NOMO-1 treated with DMSO at 0.1 percent for 48 hours (cell line): Measurements from ENCODE around the gene OTUB1.

Experiments used
- DNase-seq: peaks from one replicate; lab custom pipeline; 2025; ENCODE audit not compliant: unreplicated experiment; lab: John Stamatoyannopoulos, UW

Gene OTUB1

DNA sequence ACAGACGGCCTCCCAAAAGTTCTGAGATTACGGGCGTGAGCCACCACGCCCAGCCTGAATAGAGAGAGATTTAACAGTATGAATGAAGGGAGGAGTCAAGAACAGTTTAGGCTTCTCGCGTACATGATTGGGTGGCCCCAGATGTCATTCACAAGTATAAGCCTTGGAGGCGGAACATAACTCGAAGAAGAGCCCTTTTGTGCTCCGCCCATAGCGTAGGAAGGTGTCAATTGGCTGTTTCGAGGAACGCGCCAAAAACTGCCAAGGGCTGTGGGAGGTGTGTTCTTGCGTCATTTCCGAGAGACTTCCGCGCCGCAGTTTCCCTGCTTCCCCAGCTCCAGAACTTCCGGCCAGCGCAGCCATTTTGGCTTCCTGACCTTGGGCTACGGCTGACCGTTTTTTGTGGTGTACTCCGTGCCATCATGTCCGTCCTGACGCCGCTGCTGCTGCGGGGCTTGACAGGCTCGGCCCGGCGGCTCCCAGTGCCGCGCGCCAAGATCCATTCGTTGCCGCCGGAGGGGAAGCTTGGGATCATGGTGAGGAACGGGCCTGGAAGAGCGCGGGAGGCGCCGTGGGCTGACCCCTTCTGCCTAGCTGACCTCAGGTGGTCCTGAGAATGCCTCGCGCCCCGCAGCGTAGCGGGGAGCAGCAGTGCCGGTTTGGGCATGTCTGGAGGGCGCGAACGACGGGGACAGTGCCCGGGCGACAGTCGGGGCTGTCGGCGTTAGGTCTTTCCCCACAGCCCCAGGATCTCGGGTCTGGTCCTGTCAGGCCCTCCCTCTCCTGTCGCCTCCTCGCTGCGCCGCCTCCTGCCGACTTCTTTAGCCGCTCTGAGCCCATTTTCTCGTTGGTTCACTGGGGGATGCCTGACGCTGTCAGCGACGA lies 11.7 kb upstream of the OTUB1 start, which contains the start of gene COX8A:
TSS of gene COX8A (plus strand) at position 362 of the 885 bp plus-strand sequence. CDS start at position 423, 61 bp downstream.
- peak; percentile 100 for DNase-seq

DNA sequence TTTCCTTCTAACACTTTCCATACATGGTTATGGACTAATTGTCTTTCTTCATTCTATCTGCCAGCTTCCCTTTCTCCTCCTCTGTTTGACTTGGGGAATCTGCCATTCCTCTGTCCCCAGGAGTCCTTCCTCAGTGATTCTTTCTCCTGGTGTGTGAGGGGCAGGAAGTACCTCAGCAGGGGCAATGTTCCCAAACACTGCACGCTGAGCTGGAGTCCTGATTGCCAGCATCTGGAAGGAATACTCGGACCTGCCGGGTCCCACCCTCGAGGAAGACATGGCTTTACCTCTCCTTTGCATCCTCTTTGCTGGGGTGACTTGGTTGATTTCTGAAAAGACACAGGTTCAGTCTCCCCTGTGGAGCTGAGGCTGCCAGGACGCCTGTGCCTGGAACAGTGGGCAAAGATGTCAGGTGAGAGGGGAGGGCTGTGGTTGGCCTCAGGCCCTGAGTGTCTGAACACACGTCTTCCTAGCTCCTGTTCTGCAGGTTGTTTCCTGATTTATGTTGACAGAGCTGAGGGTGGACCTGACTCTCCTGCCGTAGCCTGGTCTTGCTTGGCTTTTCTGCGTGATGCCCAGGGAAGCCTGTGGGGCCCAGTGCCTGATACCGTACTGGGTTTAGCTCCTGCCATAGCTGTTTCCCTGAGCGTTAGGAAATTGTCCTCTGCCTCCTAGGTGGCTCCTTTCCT lies 7.5 kb upstream of the OTUB1 start:
- no peak for DNase-seq

DNA sequence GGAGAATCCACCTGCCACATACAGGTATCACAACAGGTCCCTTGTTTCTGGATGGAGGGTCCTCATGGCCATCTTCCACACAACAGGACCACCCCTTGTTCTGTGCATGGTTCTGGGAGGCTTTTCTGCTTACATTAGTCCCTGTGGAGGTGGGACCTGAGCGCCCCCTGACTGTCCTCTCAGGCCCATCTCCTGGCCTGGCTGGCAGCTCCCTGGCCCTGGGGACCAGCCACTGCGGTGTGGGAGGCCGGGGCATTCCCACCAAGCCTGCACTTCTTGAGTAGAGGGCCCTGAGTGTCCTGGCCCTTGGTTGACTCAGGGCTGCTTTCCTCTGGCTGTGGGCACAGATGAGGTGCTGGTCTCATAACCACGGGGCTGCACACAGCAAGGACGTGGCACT lies 6.8 kb upstream of the OTUB1 start:
- no peak for DNase-seq

DNA sequence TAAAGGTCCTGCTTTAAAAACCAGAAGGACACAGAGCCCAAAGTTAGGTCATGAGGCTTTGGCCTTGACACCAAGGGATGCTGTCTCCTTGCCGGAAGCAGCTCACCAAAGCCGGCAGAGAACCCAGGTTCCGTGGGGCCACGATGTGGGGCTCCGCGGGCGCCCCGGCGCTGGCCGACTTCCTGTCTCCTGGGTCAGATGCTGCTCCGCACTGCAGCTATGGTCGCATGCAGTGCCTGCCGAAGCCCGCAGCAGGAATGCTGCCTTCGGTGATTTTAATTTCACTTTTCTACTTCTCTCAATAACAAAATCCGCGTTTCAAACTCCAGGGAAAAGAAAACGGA lies 454 bp upstream of the OTUB1 start:
- peak; percentile 34 for DNase-seq

DNA sequence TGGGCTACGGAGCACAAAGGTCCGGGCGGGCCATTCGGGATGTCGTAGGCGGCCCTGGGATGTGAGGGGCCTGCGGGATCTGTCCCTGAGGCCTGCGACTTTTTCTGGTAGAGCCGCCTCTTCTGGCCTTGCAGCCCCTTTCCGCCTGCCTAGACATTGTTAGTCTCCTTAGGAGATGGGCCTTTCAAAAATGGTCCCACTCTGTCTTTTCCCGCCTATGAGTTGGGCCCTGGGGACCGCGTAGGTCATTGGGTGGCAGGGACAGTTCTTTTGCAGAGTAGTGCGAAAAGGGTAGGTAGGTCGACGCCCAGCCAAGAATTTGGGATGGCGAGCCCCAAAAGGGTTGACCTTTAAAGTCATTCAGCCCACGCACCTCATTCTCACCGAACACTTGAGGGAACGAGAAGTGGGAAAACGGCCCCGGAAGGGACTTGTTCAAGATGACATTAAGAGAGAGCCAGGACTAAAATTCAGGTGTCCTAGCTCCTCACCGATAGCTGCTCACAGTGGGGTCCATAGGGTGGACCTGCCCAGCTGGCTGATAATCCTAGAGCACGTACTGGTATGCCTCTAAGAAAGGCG lies 785 bp downstream of the OTUB1 start:
- no peak for DNase-seq

DNA sequence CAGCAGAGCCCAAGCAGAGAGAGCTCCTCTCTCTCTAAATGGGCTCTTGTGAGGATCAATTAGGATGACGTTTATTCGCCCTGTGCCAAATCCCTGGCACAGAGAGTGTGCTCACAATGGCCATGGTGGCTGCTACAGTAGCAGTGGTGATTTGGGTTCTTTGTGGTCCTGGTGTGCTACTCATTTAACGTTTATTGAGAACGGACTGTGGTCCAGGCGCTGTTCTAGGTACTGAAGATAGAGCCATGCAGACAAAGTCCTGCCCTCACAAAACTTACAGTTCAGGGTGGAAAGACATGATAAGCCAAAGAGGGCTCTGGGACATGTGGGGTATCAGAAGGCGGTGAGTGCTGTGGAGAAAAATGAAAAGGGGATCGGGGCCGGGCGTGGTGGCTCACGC lies 5.3 kb downstream of the OTUB1 start:
- no peak for DNase-seq

DNA sequence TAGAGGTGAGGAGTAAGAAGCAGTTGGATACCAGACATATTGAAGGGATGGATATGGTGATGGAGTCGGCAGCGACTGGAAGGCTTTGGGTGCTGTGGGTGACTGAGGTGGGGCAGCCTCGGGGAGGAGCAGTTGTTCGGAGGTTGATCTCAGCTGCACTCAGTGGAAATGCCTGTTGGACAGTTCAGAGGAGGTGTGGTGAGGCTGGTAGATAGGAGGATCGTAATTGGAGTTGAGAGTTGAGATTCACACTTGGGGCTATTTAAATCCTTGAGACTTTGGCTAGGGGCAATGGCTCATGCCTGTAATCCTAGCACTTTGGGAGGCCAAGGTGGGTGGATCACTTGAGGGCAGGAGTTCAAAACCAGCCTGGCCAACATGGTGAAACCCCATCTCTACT lies 6.9 kb downstream of the OTUB1 start:
- no peak for DNase-seq

DNA sequence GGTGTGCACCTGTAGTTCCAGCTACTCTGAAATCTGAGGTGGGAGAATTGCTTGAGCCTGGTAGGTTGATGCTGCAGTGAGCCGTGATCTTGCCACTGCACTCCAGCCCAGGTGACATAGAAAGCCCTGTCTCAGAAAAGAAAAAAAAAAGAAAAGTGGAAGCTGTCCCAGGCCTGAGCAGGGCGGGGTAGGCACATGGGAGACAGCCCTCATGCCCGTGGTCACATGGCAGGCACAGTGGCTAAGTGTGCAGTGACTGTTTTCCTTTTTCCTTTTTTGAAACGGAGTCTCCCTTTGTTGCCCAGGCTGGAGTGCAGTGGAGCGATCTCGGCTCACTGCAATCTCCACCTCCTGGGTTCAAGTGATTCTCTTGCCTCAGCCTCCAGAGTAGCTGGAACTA lies 7.8 kb downstream of the OTUB1 start:
- no peak for DNase-seq

DNA sequence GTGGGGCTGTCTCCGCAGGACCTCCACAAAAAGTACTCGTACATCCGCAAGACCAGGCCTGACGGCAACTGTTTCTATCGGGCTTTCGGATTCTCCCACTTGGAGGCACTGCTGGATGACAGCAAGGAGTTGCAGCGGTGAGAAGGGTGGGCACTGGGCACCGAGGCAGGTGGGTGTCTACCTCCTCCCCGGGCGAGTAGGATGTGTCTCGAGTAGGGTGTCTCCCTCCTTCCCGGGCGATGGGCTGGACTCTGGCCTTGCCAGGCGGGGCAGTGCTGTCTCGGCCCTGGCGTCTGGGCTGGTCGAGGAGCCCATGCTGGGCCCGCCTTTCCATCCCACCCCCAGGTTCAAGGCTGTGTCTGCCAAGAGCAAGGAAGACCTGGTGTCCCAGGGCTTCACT lies 10.3 kb downstream of the OTUB1 start:
- no peak for DNase-seq

DNA sequence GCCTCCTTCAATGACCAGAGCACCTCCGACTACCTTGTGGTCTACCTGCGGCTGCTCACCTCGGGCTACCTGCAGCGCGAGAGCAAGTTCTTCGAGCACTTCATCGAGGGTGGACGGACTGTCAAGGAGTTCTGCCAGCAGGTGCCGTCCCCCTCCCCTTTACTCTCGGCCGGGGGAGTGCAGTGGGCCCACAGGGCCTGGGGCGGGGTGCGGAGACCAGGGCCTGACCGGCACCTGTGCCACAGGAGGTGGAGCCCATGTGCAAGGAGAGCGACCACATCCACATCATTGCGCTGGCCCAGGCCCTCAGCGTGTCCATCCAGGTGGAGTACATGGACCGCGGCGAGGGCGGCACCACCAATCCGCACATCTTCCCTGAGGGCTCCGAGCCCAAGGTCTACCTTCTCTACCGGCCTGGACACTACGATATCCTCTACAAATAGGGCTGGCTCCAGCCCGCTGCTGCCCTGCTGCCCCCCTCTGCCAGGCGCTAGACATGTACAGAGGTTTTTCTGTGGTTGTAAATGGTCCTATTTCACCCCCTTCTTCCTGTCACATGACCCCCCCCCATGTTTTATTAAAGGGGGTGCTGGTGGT lies 11.0 kb downstream of the OTUB1 start:
- DNase-seq, result no peak

DNA sequence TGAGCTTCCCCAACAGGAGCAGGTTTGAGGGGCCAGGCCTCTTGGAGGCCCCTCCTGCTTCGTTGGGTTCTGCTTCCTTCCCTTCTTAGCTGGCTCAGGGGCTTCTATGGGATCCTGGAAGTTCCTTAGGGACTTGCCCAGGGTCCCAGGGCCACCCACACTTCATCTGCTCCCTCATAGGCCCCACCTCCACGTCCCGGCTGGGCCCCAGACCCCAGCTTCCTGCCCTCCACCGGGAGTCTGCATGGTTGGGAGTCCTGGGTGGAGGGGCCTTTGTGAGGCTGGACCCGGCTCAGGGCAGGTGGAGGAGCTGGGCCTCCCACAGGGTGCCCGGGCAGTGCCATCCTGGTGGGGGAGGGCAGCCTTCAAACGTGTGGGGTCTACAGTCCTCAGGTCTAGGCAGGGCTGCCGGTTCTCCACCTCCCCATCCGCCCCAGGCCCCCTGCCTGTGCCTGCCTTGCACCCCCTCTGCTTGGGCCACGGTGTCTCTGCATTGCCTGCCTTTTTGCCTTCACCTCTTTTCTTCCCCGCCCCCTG lies 11.6 kb downstream of the OTUB1 start:
- no peak for DNase-seq

DNA sequence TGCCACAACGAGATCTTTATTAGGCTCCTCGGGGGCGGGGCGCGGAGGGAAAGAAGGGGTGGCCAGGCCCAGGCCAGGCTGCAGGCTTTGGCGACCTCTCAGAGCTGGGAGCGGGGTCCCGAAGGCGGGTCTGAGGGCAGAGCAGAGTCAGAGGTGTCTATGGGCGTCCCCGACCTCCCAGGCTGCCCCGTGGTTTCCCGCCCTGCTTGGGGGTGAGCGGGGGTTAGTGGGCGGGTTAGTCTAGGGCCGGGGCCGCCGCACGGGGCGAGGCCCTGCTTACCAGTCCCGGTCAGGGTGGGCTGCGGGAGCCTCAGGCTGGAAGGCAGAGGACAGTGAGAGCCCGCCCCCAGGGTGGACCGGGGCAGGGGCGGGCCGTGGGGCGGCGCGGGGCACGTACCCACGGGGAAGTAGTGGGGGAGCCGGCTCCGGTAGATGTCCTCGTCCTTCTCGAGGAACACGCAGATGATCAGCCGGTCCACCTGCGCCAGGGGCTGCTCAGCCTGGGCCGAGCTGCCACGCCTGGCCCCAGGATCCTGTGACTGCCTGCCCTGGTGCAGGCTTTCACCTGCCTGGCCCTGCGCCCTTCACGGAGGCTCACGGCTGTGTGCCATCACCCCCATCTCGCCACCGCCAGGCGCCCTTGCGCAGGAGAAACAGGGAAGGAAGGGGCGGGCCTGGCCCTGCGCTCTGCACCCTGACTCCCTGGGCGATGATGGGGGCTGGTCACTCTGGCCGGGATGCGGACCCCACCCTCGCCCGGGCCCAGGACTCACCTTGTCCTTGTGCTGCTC lies 12.5 kb downstream of the OTUB1 start:
- DNase-seq, result no peak

DNA sequence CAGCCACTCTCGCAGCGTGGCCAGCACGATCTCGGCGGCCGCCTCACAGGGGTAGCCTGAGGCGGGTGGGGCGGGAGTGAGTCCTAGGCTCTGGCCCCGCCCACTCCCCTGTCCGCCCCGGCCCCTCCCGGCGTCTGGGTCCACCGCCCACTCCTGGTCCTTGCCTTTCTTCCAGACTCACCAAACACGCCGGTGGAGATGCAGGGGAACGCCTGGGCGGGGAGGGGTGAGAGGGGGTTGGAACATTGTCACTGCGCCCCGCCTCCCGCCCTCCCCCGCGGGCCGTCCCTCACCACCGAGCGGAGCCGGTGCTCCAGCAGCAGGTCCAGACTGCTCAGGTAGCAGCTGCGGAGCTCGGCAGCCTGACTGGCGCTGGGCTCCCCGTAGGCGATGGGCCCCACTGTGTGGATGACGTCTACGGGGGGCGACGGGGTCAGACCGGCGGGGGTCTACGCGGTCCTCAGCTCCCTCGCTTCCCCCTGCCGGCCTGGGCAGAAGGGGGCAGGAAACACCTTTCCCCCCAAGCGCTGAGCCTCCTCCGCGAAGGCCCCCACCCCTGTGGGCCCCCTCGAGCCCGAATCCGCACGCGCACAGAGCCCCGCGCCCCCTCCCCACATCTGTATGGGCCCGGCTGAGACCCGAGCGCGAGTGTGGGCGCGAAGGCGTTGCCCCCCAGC lies 13.2 kb downstream of the OTUB1 start:
- DNase-seq, result no peak

DNA sequence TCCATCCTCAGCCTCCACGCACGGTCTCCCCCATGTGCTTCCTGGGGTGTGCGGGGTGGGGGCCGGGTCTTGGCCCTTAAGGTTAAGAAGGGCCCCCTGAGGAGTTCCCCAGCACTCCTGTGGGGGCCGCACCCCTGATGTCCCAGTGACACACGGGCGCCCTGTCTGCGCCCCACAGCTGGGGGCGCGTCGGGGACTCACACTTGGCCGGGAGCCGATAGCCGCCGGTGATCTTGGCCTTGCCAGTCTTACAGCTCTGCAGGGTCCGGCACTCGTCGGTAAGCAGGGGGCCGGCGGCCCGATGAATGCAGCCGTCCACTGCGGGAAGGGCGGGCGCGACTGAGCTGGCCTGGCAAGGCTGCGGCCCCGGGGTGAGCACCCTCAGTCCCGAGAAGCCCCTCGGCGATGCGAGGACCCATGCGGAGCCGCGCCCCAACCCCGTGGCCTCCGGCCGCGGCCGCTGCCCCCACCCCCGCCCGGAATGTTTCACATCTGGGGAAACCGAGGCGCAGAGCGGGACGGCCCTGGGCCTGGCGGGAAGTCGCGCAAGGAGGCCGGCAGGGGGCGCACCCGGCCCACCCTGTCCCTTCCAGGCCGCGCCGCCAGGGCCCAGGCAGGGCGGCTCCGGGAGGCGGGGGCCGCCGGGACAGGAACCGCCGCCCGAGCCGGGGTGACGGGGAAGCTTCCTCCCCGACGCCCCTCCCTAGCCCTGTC lies 13.9 kb downstream of the OTUB1 start:
- peak; percentile 39 for DNase-seq

DNA sequence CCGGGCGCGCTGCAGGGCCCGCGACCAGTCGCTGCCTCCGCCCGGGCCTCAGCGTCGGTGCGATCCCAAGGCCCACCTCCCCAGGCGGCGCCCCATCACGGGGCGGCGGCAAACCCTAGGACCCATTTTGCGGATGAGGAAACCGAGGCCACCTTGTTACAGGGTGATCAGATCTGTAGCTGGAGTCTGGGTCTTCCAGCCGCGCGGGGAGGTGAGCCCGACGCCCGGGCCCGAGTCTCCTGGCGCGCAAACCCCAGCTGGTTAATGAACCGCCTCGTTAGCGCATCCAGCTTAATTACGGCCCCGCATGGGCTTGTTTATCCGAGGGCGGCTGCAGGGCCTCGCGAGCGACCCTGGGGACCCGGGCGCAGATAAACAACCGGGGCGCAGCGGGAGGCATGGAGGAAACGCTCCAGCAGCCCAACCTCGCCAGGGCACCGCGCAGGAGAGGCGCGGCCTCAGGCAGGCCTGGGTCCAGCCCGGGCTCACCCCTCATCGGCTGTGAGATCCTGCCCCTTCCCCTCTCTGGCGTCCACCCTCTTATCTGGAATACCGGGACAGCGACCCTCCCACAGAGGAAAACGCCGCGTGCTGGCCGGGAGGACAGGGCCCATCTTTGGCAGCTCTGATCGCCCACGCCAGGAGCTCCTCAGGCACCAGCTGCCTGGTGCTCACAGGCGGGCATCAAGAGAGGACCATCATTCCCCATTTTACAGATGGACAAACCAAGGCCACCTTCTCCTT lies 14.7 kb downstream of the OTUB1 start:
- DNase-seq, result no peak

DNA sequence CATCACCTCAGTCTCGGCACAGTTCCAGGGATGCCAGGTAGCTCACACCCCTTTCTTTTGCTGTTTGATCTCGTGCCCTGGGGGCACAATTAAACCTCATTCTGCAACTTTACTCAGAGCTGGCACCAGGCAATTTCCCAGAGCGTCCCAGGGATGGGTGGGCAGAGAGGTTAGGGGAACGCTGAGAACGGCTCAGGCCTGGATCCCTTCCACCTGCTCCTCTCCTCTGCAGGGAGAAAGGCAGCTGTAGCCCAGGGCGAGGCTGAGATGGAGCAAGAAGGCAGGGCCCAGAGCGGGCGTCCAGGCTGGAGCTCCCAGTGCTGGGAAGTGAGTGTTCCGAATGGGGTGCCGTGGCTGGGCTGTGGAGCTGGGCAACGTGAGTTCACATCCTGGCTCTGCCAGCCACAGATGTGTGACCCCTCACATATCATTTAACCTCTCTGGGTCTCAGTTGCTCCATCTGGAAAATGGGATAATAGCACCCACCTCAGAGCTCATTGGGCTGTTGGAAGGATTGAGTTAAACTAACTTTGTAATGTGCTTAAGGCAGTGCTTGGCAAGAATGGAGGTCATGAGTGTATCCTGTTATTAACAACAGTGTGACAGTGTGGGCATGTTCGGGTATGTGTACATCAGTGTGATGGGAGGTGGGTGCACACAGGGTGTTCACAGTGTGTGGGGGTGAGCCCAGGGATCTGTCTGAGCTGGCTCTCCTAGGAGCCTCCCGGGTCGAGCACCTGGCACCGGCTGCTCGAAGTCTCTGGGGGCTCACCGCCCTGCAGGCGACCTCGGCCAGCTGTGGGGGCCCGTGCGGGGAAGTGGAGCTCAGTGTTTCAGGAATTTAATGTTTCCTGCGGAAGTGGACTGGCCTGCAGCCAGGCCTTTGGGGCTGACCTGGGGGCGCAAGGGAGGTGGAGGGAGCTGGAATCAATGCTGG lies 15.5 kb downstream of the OTUB1 start:
- DNase-seq, result no peak

DNA sequence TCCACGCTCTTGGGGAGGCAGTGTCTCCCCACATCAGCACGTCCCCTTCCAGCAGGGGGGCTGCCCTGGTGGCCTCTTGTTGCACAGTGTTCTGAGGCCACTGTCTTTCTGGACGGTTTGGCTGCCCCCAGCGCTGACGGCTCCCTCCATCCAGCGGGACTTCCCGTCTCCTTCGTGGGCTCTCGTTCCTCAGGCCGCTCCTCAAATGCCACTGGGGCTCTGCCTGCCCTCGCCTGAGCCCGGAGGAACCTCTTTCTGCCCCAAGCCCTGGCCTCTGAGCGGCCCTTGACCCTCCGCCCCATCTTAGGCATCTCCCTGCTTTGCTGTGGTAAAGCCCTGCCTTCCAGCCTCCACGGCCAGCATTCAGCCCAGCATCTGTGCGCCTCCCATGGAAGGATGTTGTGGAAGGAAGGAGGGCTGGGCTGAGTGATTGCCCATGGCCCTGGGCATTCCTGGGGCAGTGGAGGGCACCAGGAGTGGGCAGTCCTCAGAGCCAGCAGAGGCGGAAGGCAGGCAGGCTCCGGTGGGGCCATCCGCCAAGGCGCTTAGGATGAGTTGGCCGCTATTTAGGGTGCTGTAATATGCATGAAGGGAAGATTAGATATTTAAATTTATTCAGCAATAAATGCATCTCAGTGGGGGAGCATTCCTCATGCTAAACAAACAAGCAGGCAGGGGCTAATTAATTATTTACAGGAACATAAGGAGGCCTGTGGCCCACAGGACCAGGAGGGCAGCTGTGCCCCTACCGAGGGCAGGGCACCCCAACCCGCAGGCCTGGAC lies 17.8 kb downstream of the OTUB1 start:
- no peak for DNase-seq
